NT2/D1 (cell line): ENCODE measurements around the gene TYK2.

Source experiments
- SUZ12 ChIP-seq: IDR thresholded peaks from 2 replicates; pipeline ENCODE4 v1.6.1; 2011; ENCODE audit not compliant: insufficient read length, insufficient read depth; ENCODE audit errors: extremely low read depth
- ZNF274 ChIP-seq: IDR thresholded peaks from 2 replicates; pipeline ENCODE4 v1.6.1; 2011; ENCODE audit warnings: mild to moderate bottlenecking, low read depth, low read length

DNA sequence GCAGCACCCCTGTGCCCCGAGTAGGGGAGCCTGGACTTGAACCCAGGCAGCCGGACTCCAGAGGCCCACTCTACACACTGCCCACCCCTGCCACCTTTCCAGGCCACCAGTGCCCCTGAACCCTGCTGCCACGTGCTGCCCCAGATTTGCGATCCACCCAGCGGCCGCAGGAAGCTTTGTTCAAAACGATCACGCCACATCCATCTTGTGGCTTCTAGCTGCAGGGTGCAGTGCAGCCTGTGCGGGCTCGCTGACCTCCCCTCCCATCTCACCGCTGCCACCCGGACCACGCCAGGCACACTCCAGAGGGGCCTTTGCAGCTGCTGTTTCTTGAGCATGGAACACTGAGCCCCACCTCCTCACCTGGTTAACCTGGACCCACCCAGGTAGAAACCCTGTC lies 50.8 kb downstream of the TYK2 start:
- no peak for TF ChIP-seq ZNF274
- TF ChIP-seq SUZ12: no peak
